OCI-LY7 (cell line): ENCODE results near the gene MRPL55. TPM values are rescaled to one million over a fixed set of nuclear protein-coding genes. Genes with fewer than 3 reads are reported as not detected.
A peak's percentile ranks its signal among the peaks of the same experiment; 100 is the strongest.

Source experiments
- BruUV-seq: library from RNA; stranded (reverse); fragments of 400-500 nt; replicated peaks from 2 replicates; lab custom pipeline; 2021; lab: Mats Ljungman, UMichigan
- CTCF ChIA-PET: fragments of 300-600 bp; sonication (Branson Sonifier 250); formaldehyde crosslinking; loops from one replicate; lab custom pipeline; 2022; ENCODE audit warnings: antibody characterized with exemption; ENCODE audit not compliant: unreplicated experiment; lab: Charles Lee
- POLR2A ChIA-PET: fragments of 300-600 bp; sonication (Branson Sonifier 250); formaldehyde crosslinking; loops from one replicate; lab custom pipeline; 2022; ENCODE audit warnings: antibody characterized with exemption; lab: Charles Lee
- DNase-seq: peaks from one replicate; pipeline ENCODE4 v3.0.0-alpha.2; 2015; ENCODE audit warnings: low spot score
- H2AFZ ChIP-seq: fragments of 200-600 bp; sonication (generic), shearing (Covaris generic); 2 replicates; pipeline ENCODE4 v1.6.1; 2014; ENCODE audit warnings: mild to moderate bottlenecking, antibody characterized with exemption, low read length, moderate library complexity
- H3K27ac ChIP-seq: fragments of 200-600 bp; sonication (generic); 2 replicates; pipeline ENCODE4 v1.5.1; 2014; ENCODE audit warnings: mixed run types, low read depth, mild to moderate bottlenecking, moderate library complexity, low read length, inconsistent platforms; ENCODE audit not compliant: poor library complexity, severe bottlenecking
- H3K36me3 ChIP-seq: fragments of 200-600 bp; sonication (generic); 2 replicates; pipeline ENCODE4 v1.6.1; 2014; ENCODE audit warnings: mild to moderate bottlenecking, antibody characterized with exemption, low read length, moderate library complexity, mixed read lengths; ENCODE audit not compliant: insufficient read depth
- H3K4me1 ChIP-seq: fragments of 200-600 bp; sonication (generic); 2 replicates; pipeline ENCODE4 v1.5.1; 2014; ENCODE audit warnings: mild to moderate bottlenecking, low read length; ENCODE audit not compliant: insufficient read depth, poor library complexity, severe bottlenecking
- H3K4me2 ChIP-seq: fragments of 200-600 bp; sonication (generic); 2 replicates; pipeline ENCODE4 v1.6.1; 2014; ENCODE audit warnings: mild to moderate bottlenecking, low read length
- H3K4me3 ChIP-seq: fragments of 200-600 bp; sonication (generic); 2 replicates; pipeline ENCODE4 v1.5.1; 2014; ENCODE audit warnings: mild to moderate bottlenecking, low read depth, low read length; ENCODE audit not compliant: poor library complexity, severe bottlenecking
- H3K79me2 ChIP-seq: fragments of 200-600 bp; sonication (generic); 2 replicates; pipeline ENCODE4 v1.6.1; 2016; ENCODE audit warnings: low read depth, mild to moderate bottlenecking, low read length, moderate library complexity, mixed read lengths; ENCODE audit not compliant: insufficient read depth
- H3K9me2 ChIP-seq: fragments of 200-600 bp; sonication (generic); 2 replicates; pipeline ENCODE4 v1.6.1; 2016; ENCODE audit warnings: mild to moderate bottlenecking, low read length, mixed read lengths; ENCODE audit not compliant: insufficient read depth
- H3K9me3 ChIP-seq: fragments of 200-600 bp; sonication (generic); 2 replicates; pipeline ENCODE4 v1.6.1; 2014; ENCODE audit warnings: mild to moderate bottlenecking, mixed run types, low read length, mixed read lengths
- H4K20me1 ChIP-seq: fragments of 200-600 bp; sonication (generic); 2 replicates; pipeline ENCODE4 v1.6.1; 2014; ENCODE audit warnings: mild to moderate bottlenecking, antibody characterized with exemption, low read length, moderate library complexity, mixed read lengths; ENCODE audit not compliant: insufficient read depth
- CTCF ChIP-seq: fragments of 200-600 bp; sonication (generic); conservative IDR thresholded peaks from 2 replicates; pipeline ENCODE4 v1.5.1; 2014; ENCODE audit warnings: mild to moderate bottlenecking, antibody characterized with exemption, low read length, moderate library complexity, mixed read lengths
- EZH2phosphoT487 ChIP-seq: fragments of 200-600 bp; sonication (generic); IDR thresholded peaks from 2 replicates; pipeline ENCODE4 v1.6.1; 2018; ENCODE audit warnings: low read depth, borderline replicate concordance, mild to moderate bottlenecking, mixed run types, antibody characterized with exemption, low read length, moderate library complexity, mixed read lengths
- intact Hi-C: fragments of 100-400 bp; cut with micrococcal nuclease; formaldehyde crosslinking; loops from one replicate; pipeline ENCODE4 v1.10.0; 2022; ENCODE audit not compliant: unreplicated experiment
- total RNA-seq, 2 experiments: library from RNA; depleted of rRNA in 1 of 2; stranded (reverse); fragments of >200 nt in 1 of 2; shearing (Covaris generic) in 1 of 2; gene quantifications; 2 replicates each; pipeline ENCODE4 v1.2.3, GENCODE V29; 2014 to 2022

MRPL55 gene
- total RNA-seq, 2 experiments from 2014 or later, result 50.0 to 92.8 TPM

- no peak for DNase-seq
- Histone ChIP-seq H3K9me3 (no peaks in the 10 kb centered on the region), H3K36me3 (no peaks in the 10 kb centered on the region), H4K20me1 (no peaks in the 10 kb centered on the region; the same call in 1 of the 2 replicates), H3K79me2 (no peaks in the 10 kb centered on the region), H3K4me3 (no peak overlapping the region), H3K4me1 (no peaks in the 10 kb centered on the region), H2AFZ (no peak overlapping the region), H3K27ac (no peak overlapping the region), H3K4me2 (no peak overlapping the region), H3K9me2 (no peaks in the 10 kb centered on the region)
- ChIA-PET POLR2A (no interaction called here), CTCF (no interaction called here)
- TF ChIP-seq EZH2phosphoT487 (no peak), CTCF (no peak)
- intact Hi-C loops, result loop anchor here (2.0 kb wide), 1 partner anchor 74 kb away; no protein-coding TSS in a partner anchor
- BruUV-seq, result no TSS peak
These were observed 36.4 kb downstream of the MRPL55 start for GRCh38 chr1:228072658-228073043.

GRCh38 chr1:228071839-228072657 is 37.1 kb downstream of the MRPL55 start:
- Histone ChIP-seq H3K4me1 (no peaks in the 10 kb centered on the region), H3K27ac (no peak overlapping the region), H4K20me1 (no peaks in the 10 kb centered on the region; the same call in 1 of the 2 replicates), H3K9me3 (no peaks in the 10 kb centered on the region), H3K36me3 (no peaks in the 10 kb centered on the region), H3K4me3 (no peak overlapping the region), H3K4me2 (no peak overlapping the region), H3K9me2 (no peaks in the 10 kb centered on the region), H2AFZ (no peak overlapping the region), H3K79me2 (no peaks in the 10 kb centered on the region)
- CTCF ChIA-PET, result no interaction called here
- POLR2A ChIA-PET, result no interaction called here
- intact Hi-C loops, result loop anchor here (2.0 kb wide), 1 partner anchor 73 kb away; no protein-coding TSS in a partner anchor
- no peak for DNase-seq
- TF ChIP-seq EZH2phosphoT487 (no peak), CTCF (peak; percentile 33; the same call in 1 of the 2 replicates)
- no TSS peak for BruUV-seq

GRCh38 chr1:228070851-228071250 is 38.2 kb downstream of the MRPL55 start:
- Histone ChIP-seq H2AFZ (no peak overlapping the region), H3K9me3 (no peaks in the 10 kb centered on the region), H3K4me3 (no peak overlapping the region), H3K27ac (no peak overlapping the region), H4K20me1 (no peaks in the 10 kb centered on the region), H3K4me2 (no peak overlapping the region), H3K79me2 (no peaks in the 10 kb centered on the region), H3K36me3 (no peaks in the 10 kb centered on the region), H3K4me1 (no peaks in the 10 kb centered on the region), H3K9me2 (no peaks in the 10 kb centered on the region)
- intact Hi-C loops, result no loop called here
- no TSS peak for BruUV-seq
- TF ChIP-seq EZH2phosphoT487 (no peak), CTCF (no peak)
- CTCF ChIA-PET, result no interaction called here
- POLR2A ChIA-PET, result no interaction called here
- no peak for DNase-seq
